H1 (cell line): ENCODE measurements around the gene CSNK2A3. TPM values are rescaled to one million over a fixed set of nuclear protein-coding genes. Genes with fewer than 3 reads are reported as not detected.

Source experiments
- CTCF ChIA-PET: fragments of 300-600 bp; sonication (Branson Sonifier 250); formaldehyde crosslinking; loops from one replicate; lab custom pipeline; 2021; ENCODE audit not compliant: partially characterized antibody; lab: Charles Lee
- POLR2A ChIA-PET: fragments of 300-600 bp; sonication (Branson Sonifier 250); formaldehyde crosslinking; loops from one replicate; lab custom pipeline; 2021; ENCODE audit warnings: inconsistent platforms; ENCODE audit not compliant: partially characterized antibody; lab: Charles Lee
- DNase-seq, 2 experiments: peaks; one replicate each; pipeline versions ENCODE4 v3.0.0 to v3.0.0-alpha.2; 2010 to 2022; ENCODE audit warnings: low spot score in 2 of 2, low read depth in 1 of 2, mixed read lengths in 1 of 2
- FAIRE-seq: peaks from 2 replicates; lab custom pipeline; 2011; peaks lifted over from hg19 to GRCh38; lab: Jason Lieb, UNC
- H2AFZ ChIP-seq: 2 replicates; pipeline ENCODE4 v1.8.1; 2012; ENCODE audit warnings: low read length, inconsistent platforms
- H2AK5ac ChIP-seq: 2 replicates; pipeline ENCODE4 v1.6.1; 2013; ENCODE audit warnings: low read depth, low read length
- H2BK120ac ChIP-seq: replicated peaks from 2 replicates; pipeline ENCODE3; 2013; ENCODE audit warnings: low read depth, low read length, inconsistent platforms
- H2BK12ac ChIP-seq: 2 replicates; pipeline ENCODE4 v1.6.1; 2013; ENCODE audit warnings: low read depth, low read length
- H2BK15ac ChIP-seq: 2 replicates; pipeline ENCODE4 v1.6.1; 2013; ENCODE audit warnings: low read length
- H2BK20ac ChIP-seq: 2 replicates; pipeline ENCODE4 v1.6.1; 2013; ENCODE audit warnings: low read length
- H2BK5ac ChIP-seq: 2 replicates; pipeline ENCODE4 v1.6.1; 2013; ENCODE audit warnings: low read depth, low read length
- H3K14ac ChIP-seq: 2 replicates; pipeline ENCODE4 v1.6.1; 2013; ENCODE audit warnings: inconsistent platforms; ENCODE audit not compliant: insufficient read length
- H3K18ac ChIP-seq: 2 replicates; pipeline ENCODE4 v1.6.1; 2013; ENCODE audit warnings: low read length; ENCODE audit errors: extremely low read depth
- H3K23ac ChIP-seq: 2 replicates; pipeline ENCODE4 v1.6.1; 2013; ENCODE audit warnings: inconsistent platforms; ENCODE audit not compliant: insufficient read length
- H3K23me2 ChIP-seq: 2 replicates; pipeline ENCODE4 v1.6.1; 2013; ENCODE audit warnings: low read depth, low read length
- H3K27ac ChIP-seq: 2 replicates; pipeline ENCODE4 v1.6.1; 2011; ENCODE audit warnings: low read depth, low read length, inconsistent platforms
- H3K27me3 ChIP-seq, 4 experiments: replicated peaks in 1 of 4; 1 replicate in 1 of 4; 2 replicates in 3 of 4; pipeline versions ENCODE4 v1.6.1 to v1.8.1; 2011 to 2013; ENCODE audit warnings: low read length in 3 of 4, mild to moderate bottlenecking in 3 of 4, inconsistent platforms in 2 of 4, mixed read lengths in 2 of 4, moderate library complexity in 1 of 4; ENCODE audit not compliant: control insufficient read depth in 3 of 4, insufficient read depth in 3 of 4; ENCODE audit errors: extremely low read depth in 1 of 4
- H3K36me3 ChIP-seq, 4 experiments: 2 replicates each; pipeline versions ENCODE4 v1.6.1 to v1.8.1; 2011 to 2013; ENCODE audit warnings: mild to moderate bottlenecking in 4 of 4, low read length in 3 of 4, moderate library complexity in 2 of 4, control low read depth in 1 of 4, inconsistent platforms in 1 of 4; ENCODE audit not compliant: insufficient read depth in 4 of 4, control insufficient read depth in 2 of 4
- H3K4ac ChIP-seq: replicated peaks from 2 replicates; pipeline ENCODE3; 2013; ENCODE audit warnings: low read length, low read depth, mixed read lengths, inconsistent platforms; ENCODE audit not compliant: insufficient read length
- H3K4me1 ChIP-seq, 4 experiments: replicated peaks in 1 of 4; 1 replicate in 1 of 4; 2 replicates in 3 of 4; pipeline versions ENCODE4 v1.6.1 to v1.8.1; 2011 to 2013; ENCODE audit warnings: low read length in 3 of 4, inconsistent platforms in 2 of 4, mixed read lengths in 1 of 4; ENCODE audit not compliant: insufficient read depth in 4 of 4, control insufficient read depth in 3 of 4
- H3K4me2 ChIP-seq, 2 experiments: 2 replicates each; pipeline versions ENCODE4 v1.6.1 to v1.8.1; 2011 to 2013; ENCODE audit warnings: low read depth in 2 of 2, low read length in 2 of 2, control low read depth in 1 of 2, inconsistent platforms in 1 of 2, mild to moderate bottlenecking in 1 of 2; ENCODE audit not compliant: insufficient read depth in 1 of 2
- H3K4me3 ChIP-seq, 4 experiments: fragments of 200-600, 300-600 bp in 1 of 4; sonication (generic), shearing (Covaris generic), sonication (Bioruptor Twin) in 1 of 4; 2 replicates each; pipeline versions ENCODE4 v1.5.1 to v1.8.1; 2011 to 2016; ENCODE audit warnings: low read length in 4 of 4, low read depth in 3 of 4, control low read depth in 2 of 4, inconsistent platforms in 2 of 4, mild to moderate bottlenecking in 2 of 4, mixed read lengths in 1 of 4, moderate library complexity in 1 of 4; ENCODE audit not compliant: insufficient read depth in 2 of 4; ENCODE audit errors: extremely low read depth in 1 of 4
- H3K56ac ChIP-seq: replicated peaks from 2 replicates; pipeline ENCODE3; 2013; ENCODE audit warnings: low read depth, mild to moderate bottlenecking, mixed read lengths, low read length, inconsistent platforms; ENCODE audit not compliant: insufficient read length
- H3K79me1 ChIP-seq: 2 replicates; pipeline ENCODE4 v1.6.1; 2013; ENCODE audit warnings: low read depth, low read length, control low read depth
- H3K79me2 ChIP-seq, 2 experiments: 2 replicates each; pipeline versions ENCODE4 v1.6.1 to v1.8.1; 2012 to 2013; ENCODE audit warnings: low read length in 2 of 2, mild to moderate bottlenecking in 2 of 2, inconsistent platforms in 1 of 2; ENCODE audit not compliant: insufficient read depth in 2 of 2, control insufficient read depth in 1 of 2
- H3K9ac ChIP-seq, 4 experiments: replicated peaks in 1 of 4; 1 replicate in 1 of 4; 2 replicates in 3 of 4; pipeline versions ENCODE4 v1.6.1 to v1.8.1; 2011 to 2013; ENCODE audit warnings: low read depth in 3 of 4, low read length in 3 of 4, control low read depth in 2 of 4, mild to moderate bottlenecking in 2 of 4, moderate library complexity in 2 of 4, inconsistent platforms in 1 of 4; ENCODE audit errors: extremely low read depth in 1 of 4
- H3K9me3 ChIP-seq, 2 experiments: 2 replicates each; pipeline versions ENCODE4 v1.6.1 to v1.8.1; 2012 to 2013; ENCODE audit warnings: mild to moderate bottlenecking in 2 of 2, moderate library complexity in 2 of 2, control low read depth in 1 of 2, inconsistent platforms in 1 of 2, low read depth in 1 of 2, low read length in 1 of 2, mixed read lengths in 1 of 2; ENCODE audit not compliant: insufficient read depth in 2 of 2
- H4K20me1 ChIP-seq, 2 experiments: replicated peaks in 1 of 2; 2 replicates each; pipeline versions ENCODE3 to v1.8.1; 2011 to 2013; ENCODE audit warnings: inconsistent platforms in 2 of 2, low read length in 2 of 2, mild to moderate bottlenecking in 1 of 2; ENCODE audit not compliant: insufficient read depth in 2 of 2, control insufficient read depth in 1 of 2
- H4K5ac ChIP-seq: 2 replicates; pipeline ENCODE4 v1.6.1; 2013; ENCODE audit warnings: low read length, low read depth, mixed read lengths, inconsistent platforms; ENCODE audit not compliant: insufficient read length
- H4K8ac ChIP-seq: 2 replicates; pipeline ENCODE4 v1.8.0; 2013; ENCODE audit warnings: mild to moderate bottlenecking, moderate library complexity, low read length, inconsistent platforms; ENCODE audit not compliant: insufficient read depth; ENCODE audit errors: extremely low read depth
- H4K91ac ChIP-seq: replicated peaks from 2 replicates; pipeline ENCODE3; 2013; ENCODE audit warnings: low read length, mixed read lengths, inconsistent platforms; ENCODE audit not compliant: insufficient read length
- ASH2L ChIP-seq: fragments of 200-600, 300-600 bp; sonication (generic); IDR thresholded peaks from one replicate; pipeline ENCODE4 v1.7.1; 2017; ENCODE audit warnings: low read length
- CBX8 ChIP-seq: fragments of 300-800, 300-1000 bp; sonication (generic); IDR thresholded peaks from 2 replicates; pipeline ENCODE4 v1.7.1; 2016; ENCODE audit warnings: low read depth, low read length, borderline replicate concordance
- CTCF ChIP-seq, 3 experiments: IDR thresholded peaks; 1 replicate in 2 of 3; 2 replicates in 1 of 3; pipeline versions ENCODE4 v1.5.1 to v1.6.1; 2011; ENCODE audit warnings: low read length in 3 of 3, mild to moderate bottlenecking in 3 of 3, inconsistent platforms in 2 of 3, low read depth in 1 of 3, moderate library complexity in 1 of 3; ENCODE audit not compliant: insufficient read depth in 1 of 3; ENCODE audit errors: control extremely low read depth in 1 of 3
- E2F6 ChIP-seq: IDR thresholded peaks from 2 replicates; pipeline ENCODE4 v1.6.1; 2012; ENCODE audit warnings: inconsistent platforms
- FOSL1 ChIP-seq: IDR thresholded peaks from 2 replicates; pipeline ENCODE4 v1.6.1; 2011; ENCODE audit warnings: mild to moderate bottlenecking, low read depth, low read length, moderate library complexity; ENCODE audit not compliant: insufficient read depth
- RAD21 ChIP-seq, 2 experiments: IDR thresholded peaks in 1 of 2; conservative IDR thresholded peaks in 1 of 2; 2 replicates each; pipeline ENCODE4 v1.6.1; 2011; ENCODE audit warnings: low read depth in 2 of 2, low read length in 2 of 2, improper control_type of control experiment in 1 of 2, inconsistent platforms in 1 of 2, mild to moderate bottlenecking in 1 of 2, moderate library complexity in 1 of 2
- SAP30 ChIP-seq: fragments of 300-600 bp; sonication (generic); IDR thresholded peaks from 2 replicates; pipeline ENCODE4 v1.7.1; 2012; ENCODE audit warnings: low read length, moderate library complexity, mild to moderate bottlenecking, inconsistent platforms; ENCODE audit not compliant: insufficient read depth, insufficient replicate concordance
- SP1 ChIP-seq: IDR thresholded peaks from 2 replicates; pipeline ENCODE4 v1.6.1; 2011; ENCODE audit warnings: low read depth, low read length
- SP2 ChIP-seq: IDR thresholded peaks from 2 replicates; pipeline ENCODE4 v1.6.1; 2012; ENCODE audit warnings: mild to moderate bottlenecking, low read length, inconsistent platforms
- SP4 ChIP-seq: IDR thresholded peaks from 2 replicates; pipeline ENCODE4 v1.6.1; 2012; ENCODE audit warnings: low read length, inconsistent platforms
- SUZ12 ChIP-seq: fragments of 200-600 bp; sonication (generic); IDR thresholded peaks from 2 replicates; pipeline ENCODE4 v1.6.1; 2012; ENCODE audit warnings: mild to moderate bottlenecking, inconsistent platforms, low read length, moderate library complexity, mixed read lengths
- WGBS, 2 experiments: shearing (Covaris generic) in 1 of 2; methylation state at CpG; one replicate each; pipeline versions ENCODE4 v1.1.6 to v1.1.7; 2013 to 2015; ENCODE audit warnings: low lambda C conversion rate in 2 of 2, mixed read lengths in 2 of 2, inconsistent platforms in 1 of 2, low coverage in 1 of 2, missing lambda C conversion rate in 1 of 2; ENCODE audit not compliant: insufficient replicate concordance in 2 of 2, insufficient coverage in 1 of 2, insufficient read length in 1 of 2; ENCODE audit errors: extremely low coverage in 1 of 2, missing lambda C conversion rate in 1 of 2; 5-methylcytosine and 5-hydroxymethylcytosine counted together
- polyA plus RNA-seq, 7 experiments: library from polyadenylated mRNA; depleted of rRNA in 3 of 7; stranded (reverse) in 5 of 7; unstranded in 2 of 7; fragments of >200 nt in 5 of 7; fragments of 200-250 nt in 2 of 7; gene quantifications; 1 replicate in 5 of 7; 2 replicates in 1 of 7; 4 replicates in 1 of 7; pipeline versions ENCODE4 v1.2.1 to v1.2.3, GENCODE V29; 2011 to 2013; ENCODE audit warnings: missing spikeins in 2 of 7, mixed read lengths in 2 of 7
- total RNA-seq: library from RNA; stranded (reverse); fragmentation: NEBNext Ultra II Directional; extraction: Animal tissue kit (Norgen Biotek cat#: 25700); gene quantifications from 2 replicates; pipeline ENCODE4 v1.2.1, GENCODE V29; 2021

CSNK2A3 gene
- total and polyA plus RNA-seq, 2 of the 8 experiments (the other 6 are each of a cell fraction or from before 2014, with no cell fraction given), result 0.69 to 1.0 TPM

- WGBS, 2 experiments, result 75% methylated on average over 2 of the region's 2 CpGs; no CpG with 5 or more reads in 1 of the 2 experiments
- CTCF ChIA-PET, result interaction anchor here (1.2 to 1.6 kb wide), 4 partner anchors 8 to 452 kb away, joined by 3 to 6 read pairs (median 5); no protein-coding TSS in a partner anchor
- TF ChIP-seq ASH2L (no peak), CTCF (IDR thresholded peaks at IDR 0.05; ENCODE audit: control extremely low read depth in 1 of 3, insufficient read depth in 1 of 3, low read depth in 1 of 3, low read length in 3 of 3) (peak in 2 of 3 experiments; percentile 6 to 16; a peak in 1 of 4 replicates), SP2 (no peak), E2F6 (no peak), SUZ12 (no peak), CBX8 (no peak), SP1 (no peak), SAP30 (no peak), FOSL1 (no peak), RAD21 (IDR thresholded peaks at IDR 0.05 in 1 of 2, conservative IDR thresholded peaks at IDR 0.05 in 1 of 2; ENCODE audit: low read depth in 2 of 2, low read length in 2 of 2) (peak; percentile 8 to 29; a peak in 3 of 4 replicates), SP4 (no peak)
Measured at GRCh38 chr11:11335043-11335442, 18.0 kb downstream of the CSNK2A3 start.

More at GRCh38 chr11:11335043-11335442, 18.0 kb downstream of the CSNK2A3 start:
- no peak overlapping the region for H2BK5ac ChIP-seq
- no peak overlapping the region for H3K56ac ChIP-seq
- DNase-seq (no peak), FAIRE-seq (no peak)
- H3K4ac ChIP-seq, result no peak overlapping the region
- H2AFZ ChIP-seq, result no peak overlapping the region
- H2BK12ac ChIP-seq, result no peak overlapping the region
- no peak overlapping the region for H3K18ac ChIP-seq
- POLR2A ChIA-PET, result no interaction called here
- H3K23ac ChIP-seq, result no peak overlapping the region
- H2BK120ac ChIP-seq, result no peak overlapping the region
- H3K4me1 ChIP-seq, result peaks cover 0 to 3% (median under 1%) of the 10 kb centered on the region in 4 experiments; a peak in 3 of 7 replicates
- no peak overlapping the region for H4K91ac ChIP-seq
- H3K79me1 ChIP-seq, result no peaks in the 10 kb centered on the region
- H3K79me2 ChIP-seq, result no peaks in the 10 kb centered on the region
- no peak overlapping the region for H4K5ac ChIP-seq
- no peak overlapping the region for H2BK20ac ChIP-seq
- no peak overlapping the region for H2AK5ac ChIP-seq
- H3K4me2 ChIP-seq, result no peak overlapping the region
- no peak overlapping the region for H3K14ac ChIP-seq
- H2BK15ac ChIP-seq, result no peak overlapping the region
- H3K36me3 ChIP-seq, result no peaks in the 10 kb centered on the region
- H3K4me3 ChIP-seq, result no peak overlapping the region
- no peaks in the 10 kb centered on the region for H3K27me3 ChIP-seq
- H4K20me1 ChIP-seq, result no peaks in the 10 kb centered on the region
- no peaks in the 10 kb centered on the region for H3K9me3 ChIP-seq
- H3K27ac ChIP-seq, result no peak overlapping the region
- H4K8ac ChIP-seq, result no peak overlapping the region
- H3K9ac ChIP-seq, result no peak overlapping the region
- H3K23me2 ChIP-seq, result no peaks in the 10 kb centered on the region
